Measurements from ENCODE around the gene PDXDC1. TPM values are rescaled to one million over a fixed set of nuclear protein-coding genes. Genes with fewer than 3 reads are reported as not detected.
"Not testable (repeated sequence)": the region's sequence is repeated elsewhere in the genome, so short reads cannot be mapped to it uniquely, and the experiment has no call there.

The PDXDC1 gene
- total RNA-seq, 1 donor from 2014 or later, result 58.5 TPM

DNA sequence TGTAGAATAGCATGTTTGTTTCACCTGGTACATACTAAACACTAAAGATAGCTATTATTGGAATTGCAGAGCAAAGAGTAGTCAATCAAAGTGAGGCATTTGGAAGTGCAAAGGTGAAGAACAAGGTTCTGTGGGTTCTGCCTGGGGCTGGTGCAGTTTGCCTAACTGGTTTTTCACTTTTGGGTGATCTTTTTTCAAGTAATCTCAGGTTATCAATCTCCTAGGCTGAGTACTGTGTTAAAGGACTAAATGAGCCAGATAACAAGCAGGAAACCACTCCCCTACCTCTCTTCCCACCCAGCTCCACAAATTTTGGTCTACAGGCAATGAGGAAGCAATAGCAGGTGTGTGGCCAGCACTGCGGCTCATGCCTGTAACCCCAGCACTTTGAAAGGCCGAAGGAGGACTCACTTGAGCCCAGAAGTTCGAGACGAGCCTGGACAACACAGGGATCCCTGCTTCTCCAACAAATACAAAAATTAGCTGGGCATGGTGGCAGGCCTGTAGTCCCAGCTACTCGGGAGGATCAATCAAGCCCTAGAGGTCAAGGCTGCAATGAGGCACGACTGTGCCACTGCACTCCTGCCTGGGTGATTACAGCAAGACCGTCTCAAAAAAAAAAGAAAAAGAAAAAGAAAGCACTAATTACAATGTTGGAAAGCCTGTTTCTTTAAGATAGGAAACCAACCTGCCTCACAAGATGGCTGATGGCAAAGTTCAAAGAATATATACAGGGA lies 83.0 kb downstream of the PDXDC1 start:
- Histone ChIP-seq H3K27me3 (no peaks in the 10 kb centered on the region), H3K4me1 (peaks cover 3 to 4% of the 10 kb centered on the region in 2 donors), H3K9me3 (no peaks in the 10 kb centered on the region), H3K27ac (no peak overlapping the region), H3K4me3 (no peak overlapping the region), H3K36me3 (peaks cover 22 to 37% of the 10 kb centered on the region in 2 donors)
- TF ChIP-seq, protein P1, sequence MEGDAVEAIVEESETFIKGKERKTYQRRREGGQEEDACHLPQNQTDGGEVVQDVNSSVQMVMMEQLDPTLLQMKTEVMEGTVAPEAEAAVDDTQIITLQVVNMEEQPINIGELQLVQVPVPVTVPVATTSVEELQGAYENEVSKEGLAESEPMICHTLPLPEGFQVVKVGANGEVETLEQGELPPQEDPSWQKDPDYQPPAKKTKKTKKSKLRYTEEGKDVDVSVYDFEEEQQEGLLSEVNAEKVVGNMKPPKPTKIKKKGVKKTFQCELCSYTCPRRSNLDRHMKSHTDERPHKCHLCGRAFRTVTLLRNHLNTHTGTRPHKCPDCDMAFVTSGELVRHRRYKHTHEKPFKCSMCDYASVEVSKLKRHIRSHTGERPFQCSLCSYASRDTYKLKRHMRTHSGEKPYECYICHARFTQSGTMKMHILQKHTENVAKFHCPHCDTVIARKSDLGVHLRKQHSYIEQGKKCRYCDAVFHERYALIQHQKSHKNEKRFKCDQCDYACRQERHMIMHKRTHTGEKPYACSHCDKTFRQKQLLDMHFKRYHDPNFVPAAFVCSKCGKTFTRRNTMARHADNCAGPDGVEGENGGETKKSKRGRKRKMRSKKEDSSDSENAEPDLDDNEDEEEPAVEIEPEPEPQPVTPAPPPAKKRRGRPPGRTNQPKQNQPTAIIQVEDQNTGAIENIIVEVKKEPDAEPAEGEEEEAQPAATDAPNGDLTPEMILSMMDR (IDR thresholded peaks at IDR 0.05), result no peak
- no peak for DNase-seq (ENCODE audit: low spot score in 2 of 2)
- intact Hi-C loops (cut with DNase I), result no loop called here

DNA sequence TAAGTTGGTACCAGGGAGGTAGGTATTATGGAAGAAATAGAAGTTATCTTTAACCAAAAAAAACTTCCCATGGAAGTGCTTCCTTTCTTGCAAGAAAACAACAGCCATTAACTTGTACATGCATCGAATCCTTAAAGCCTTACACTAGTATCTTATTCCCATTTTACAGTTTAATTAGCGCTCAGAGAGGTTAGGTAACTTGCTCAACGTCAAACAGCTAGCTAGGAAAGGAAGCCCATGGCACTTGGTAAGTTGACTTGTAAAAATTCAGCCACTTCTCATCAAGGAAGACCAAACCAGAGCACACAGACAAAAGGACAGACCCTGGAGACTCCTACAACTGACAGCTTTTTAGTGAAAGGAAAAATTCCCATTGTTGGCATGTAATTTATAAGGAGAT lies 84.5 kb downstream of the PDXDC1 start:
- no peak for DNase-seq (ENCODE audit: low spot score in 2 of 2)
- TF ChIP-seq, protein P1 (IDR thresholded peaks at IDR 0.05), result no peak
- Histone ChIP-seq H3K9me3 (no peaks in the 10 kb centered on the region), H3K4me3 (no peak overlapping the region), H3K27me3 (no peaks in the 10 kb centered on the region), H3K27ac (no peak overlapping the region), H3K36me3 (peaks cover 32 to 51% of the 10 kb centered on the region in 2 donors), H3K4me1 (peaks cover 3 to 4% of the 10 kb centered on the region in 2 donors)
- intact Hi-C loops (cut with DNase I), result no loop called here

DNA sequence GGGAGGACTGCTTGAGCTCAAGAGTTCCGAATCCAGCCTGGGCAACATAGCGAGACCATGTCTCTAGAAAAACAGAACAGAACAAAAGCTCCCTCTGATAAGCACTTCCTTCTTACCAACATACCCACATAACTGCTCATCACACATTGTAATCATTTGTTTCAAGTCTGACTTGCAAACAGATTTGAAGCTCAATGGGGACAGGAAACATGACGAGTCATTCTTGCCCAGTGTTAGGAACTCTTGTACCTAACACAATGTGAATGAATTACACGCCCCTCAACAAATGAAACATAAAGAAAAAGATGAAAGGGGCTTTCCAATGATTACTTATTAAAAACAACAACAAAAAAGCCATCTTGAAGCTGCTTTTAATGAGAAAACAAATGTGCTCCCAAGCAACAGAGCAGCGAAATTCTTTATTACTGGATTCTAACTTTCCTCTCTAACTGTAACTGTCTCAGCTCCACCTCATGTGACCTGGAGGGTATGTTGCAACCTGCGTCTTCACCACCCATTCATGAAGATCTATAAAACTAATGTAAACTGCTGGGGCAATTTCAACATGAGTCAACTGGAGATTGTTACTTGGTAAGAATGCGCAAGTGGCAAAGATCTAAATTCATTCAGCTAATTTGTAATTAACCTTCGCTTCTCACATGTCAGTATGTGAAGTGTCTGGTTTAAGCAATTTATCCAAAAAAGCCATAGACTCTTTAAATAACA lies 87.4 kb downstream of the PDXDC1 start:
- H3K4me3 ChIP-seq; DNase-seq (ENCODE audit: low spot score in 2 of 2); H3K27ac ChIP-seq; H3K27me3 ChIP-seq; H3K9me3 ChIP-seq; intact Hi-C loops (cut with DNase I); H3K4me1 ChIP-seq: not testable (repeated sequence)
- H3K36me3 ChIP-seq, result peaks cover 50 to 60% of the 10 kb centered on the region in 2 donors

GRCh38 chr16:15065961-15066360 lies 91.1 kb downstream of the PDXDC1 start:
- H3K4me3 ChIP-seq; H3K27ac ChIP-seq; intact Hi-C loops (cut with DNase I); H3K4me1 ChIP-seq; H3K9me3 ChIP-seq; H3K27me3 ChIP-seq; DNase-seq (ENCODE audit: low spot score in 2 of 2): not testable (repeated sequence)
- H3K36me3 ChIP-seq, result peaks cover 50 to 63% of the 10 kb centered on the region in 2 donors

DNA sequence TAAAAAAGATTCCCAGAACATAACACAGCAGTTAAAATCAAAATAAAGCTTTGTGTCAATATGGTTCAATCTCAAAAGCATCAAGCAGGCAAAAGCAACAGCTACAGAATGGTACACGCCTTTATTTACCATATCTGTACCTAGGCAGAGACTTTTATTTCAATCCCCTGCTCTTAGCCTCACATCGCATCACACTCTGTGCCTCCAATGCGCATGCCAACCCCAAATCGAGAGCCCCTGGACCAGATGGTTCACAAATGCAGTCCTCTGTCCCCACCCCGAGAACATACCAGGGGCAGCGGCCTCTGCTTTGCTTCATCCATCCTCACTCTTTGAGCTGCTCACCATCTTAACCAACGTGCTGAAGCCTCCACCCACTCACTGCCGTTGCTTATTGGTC lies 91.9 kb downstream of the PDXDC1 start:
- H3K4me3 ChIP-seq; H3K27ac ChIP-seq; intact Hi-C loops (cut with DNase I); H3K27me3 ChIP-seq; H3K4me1 ChIP-seq; H3K9me3 ChIP-seq; DNase-seq (ENCODE audit: low spot score in 2 of 2): not testable (repeated sequence)
- H3K36me3 ChIP-seq, result peaks cover 43 to 56% of the 10 kb centered on the region in 2 donors

DNA sequence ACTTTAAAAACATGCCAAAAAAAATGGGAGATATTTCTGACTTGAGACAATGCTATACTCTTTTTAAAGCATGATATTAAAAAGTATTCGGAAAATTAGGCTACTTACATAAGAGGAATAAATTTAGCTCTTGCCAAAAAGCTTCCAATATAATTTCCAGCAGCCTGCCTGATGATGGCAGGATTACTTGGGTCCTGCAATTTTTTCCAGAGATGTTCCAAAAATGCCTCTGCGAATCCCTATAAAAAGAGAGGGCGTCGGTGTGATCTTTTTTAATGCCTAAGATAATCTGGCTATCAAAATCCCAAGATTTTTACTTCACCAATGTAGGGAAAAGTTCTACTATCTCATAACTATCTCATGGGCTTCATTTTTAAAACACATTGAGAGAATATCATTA lies 96.2 kb downstream of the PDXDC1 start:
- DNase-seq (ENCODE audit: low spot score in 2 of 2); H3K4me1 ChIP-seq; H3K27ac ChIP-seq; H3K9me3 ChIP-seq; intact Hi-C loops (cut with DNase I); H3K4me3 ChIP-seq; H3K27me3 ChIP-seq: not testable (repeated sequence)
- H3K36me3 ChIP-seq, result peaks cover 39 to 54% of the 10 kb centered on the region in 2 donors

GRCh38 chr16:15071916-15072769 lies 97.3 kb downstream of the PDXDC1 start:
- TF ChIP-seq, protein P1 (IDR thresholded peaks at IDR 0.05), result peak in 2 of 3 experiments; percentile 13 to 44
- H3K27me3 ChIP-seq; H3K27ac ChIP-seq; DNase-seq (ENCODE audit: low spot score in 2 of 2); intact Hi-C loops (cut with DNase I); H3K4me1 ChIP-seq; H3K4me3 ChIP-seq; H3K9me3 ChIP-seq: not testable (repeated sequence)
- H3K36me3 ChIP-seq, result peaks cover 44 to 54% of the 10 kb centered on the region in 2 donors
